DOHH2 (cell line): Measurements from ENCODE around the gene RNF213.
A peak's percentile ranks its signal among the peaks of the same experiment; 100 is the strongest.
"Not testable (repeated sequence)": the region's sequence is repeated elsewhere in the genome, so short reads cannot be mapped to it uniquely, and the experiment has no call there.

Experiments used
- H3F3A ChIP-seq: fragments of 200-600 bp; sonication (generic), shearing (Covaris generic); 2 replicates; pipeline ENCODE4 v1.6.0; 2016; ENCODE audit warnings: antibody characterized with exemption, mild to moderate bottlenecking; ENCODE audit not compliant: control insufficient read depth, insufficient read depth
- H3K27ac ChIP-seq: fragments of 200-600 bp; sonication (generic); 2 replicates; pipeline ENCODE4 v1.5.1; 2014; ENCODE audit warnings: low read depth, mild to moderate bottlenecking, low read length, moderate library complexity
- H3K27me3 ChIP-seq: fragments of 200-600 bp; sonication (generic); 2 replicates; pipeline ENCODE4 v1.6.1; 2014; ENCODE audit warnings: mild to moderate bottlenecking, low read length, mixed read lengths; ENCODE audit not compliant: control insufficient read depth
- H3K36me3 ChIP-seq: fragments of 200-600 bp; sonication (generic); 2 replicates; pipeline ENCODE4 v1.6.1; 2014; ENCODE audit warnings: mild to moderate bottlenecking, low read length, moderate library complexity, mixed read lengths; ENCODE audit not compliant: control insufficient read depth
- H3K4me1 ChIP-seq: fragments of 200-600 bp; sonication (generic); 2 replicates; pipeline ENCODE4 v1.6.1; 2014; ENCODE audit warnings: mild to moderate bottlenecking, low read length, mixed read lengths; ENCODE audit not compliant: control insufficient read depth
- H3K4me2 ChIP-seq: fragments of 200-600 bp; sonication (generic); 2 replicates; pipeline ENCODE4 v1.6.0; 2014; ENCODE audit warnings: mild to moderate bottlenecking, low read length, moderate library complexity
- H3K4me3 ChIP-seq: fragments of 200-600 bp; sonication (generic); 2 replicates; pipeline ENCODE4 v1.5.1; 2014; ENCODE audit warnings: mild to moderate bottlenecking, low read length, mixed read lengths
- H3K79me2 ChIP-seq: fragments of 200-600 bp; sonication (generic); 2 replicates; pipeline ENCODE4 v1.6.1; 2014; ENCODE audit warnings: mild to moderate bottlenecking, low read length, mixed read lengths; ENCODE audit not compliant: control insufficient read depth
- H3K9me2 ChIP-seq: fragments of 200-600 bp; sonication (generic); replicated peaks from 2 replicates; pipeline ENCODE4 v1.6.1; 2014; ENCODE audit warnings: mild to moderate bottlenecking, low read length, mixed read lengths; ENCODE audit not compliant: control insufficient read depth
- H3K9me3 ChIP-seq: fragments of 200-600 bp; sonication (generic); 2 replicates; pipeline ENCODE4 v1.6.1; 2014; ENCODE audit warnings: antibody characterized with exemption, low read length, mixed read lengths; ENCODE audit not compliant: control insufficient read depth, insufficient read depth
- H4K20me1 ChIP-seq: fragments of 200-600 bp; sonication (generic); 2 replicates; pipeline ENCODE4 v1.6.0; 2014; ENCODE audit warnings: low read depth, mild to moderate bottlenecking, antibody characterized with exemption, low read length, moderate library complexity; ENCODE audit not compliant: control insufficient read depth, insufficient read depth
- CTCF ChIP-seq: fragments of 200-600 bp; sonication (generic); IDR thresholded peaks from one replicate; pipeline ENCODE4 v1.5.1; 2014; ENCODE audit warnings: antibody characterized with exemption, mild to moderate bottlenecking, low read depth, low read length; ENCODE audit not compliant: poor library complexity, severe bottlenecking
- EZH2phosphoT487 ChIP-seq: fragments of 200-600 bp; sonication (generic); IDR thresholded peaks from 2 replicates; pipeline ENCODE4 v1.6.1; 2017; ENCODE audit warnings: borderline replicate concordance, mild to moderate bottlenecking, antibody characterized with exemption, low read length, moderate library complexity, mixed read lengths

RNF213 gene

GRCh38 chr17:80409626-80410025 lies 149.0 kb downstream of the RNF213 start:
- Histone ChIP-seq H3K4me1 (peaks cover 5% of the 10 kb centered on the region), H3K36me3 (no peaks in the 10 kb centered on the region), H3K27ac (no peak overlapping the region), H3F3A (no peaks in the 10 kb centered on the region), H3K9me2 (no peaks in the 10 kb centered on the region), H4K20me1 (no peaks in the 10 kb centered on the region), H3K27me3 (peaks cover 21% of the 10 kb centered on the region), H3K4me2 (no peak overlapping the region), H3K4me3 (no peak overlapping the region), H3K9me3 (no peaks in the 10 kb centered on the region), H3K79me2 (no peaks in the 10 kb centered on the region)
- TF ChIP-seq CTCF (no peak), EZH2phosphoT487 (no peak)

GRCh38 chr17:80410441-80411087 lies 149.9 kb downstream of the RNF213 start:
- H3K27me3 ChIP-seq: peaks cover 25% of the 10 kb centered on the region
- not testable (repeated sequence) for H3K27ac ChIP-seq, H3K79me2 ChIP-seq, H3K4me2 ChIP-seq, H3K4me3 ChIP-seq, H4K20me1 ChIP-seq, H3F3A ChIP-seq, H3K9me2 ChIP-seq, H3K36me3 ChIP-seq, H3K4me1 ChIP-seq, H3K9me3 ChIP-seq

DNA sequence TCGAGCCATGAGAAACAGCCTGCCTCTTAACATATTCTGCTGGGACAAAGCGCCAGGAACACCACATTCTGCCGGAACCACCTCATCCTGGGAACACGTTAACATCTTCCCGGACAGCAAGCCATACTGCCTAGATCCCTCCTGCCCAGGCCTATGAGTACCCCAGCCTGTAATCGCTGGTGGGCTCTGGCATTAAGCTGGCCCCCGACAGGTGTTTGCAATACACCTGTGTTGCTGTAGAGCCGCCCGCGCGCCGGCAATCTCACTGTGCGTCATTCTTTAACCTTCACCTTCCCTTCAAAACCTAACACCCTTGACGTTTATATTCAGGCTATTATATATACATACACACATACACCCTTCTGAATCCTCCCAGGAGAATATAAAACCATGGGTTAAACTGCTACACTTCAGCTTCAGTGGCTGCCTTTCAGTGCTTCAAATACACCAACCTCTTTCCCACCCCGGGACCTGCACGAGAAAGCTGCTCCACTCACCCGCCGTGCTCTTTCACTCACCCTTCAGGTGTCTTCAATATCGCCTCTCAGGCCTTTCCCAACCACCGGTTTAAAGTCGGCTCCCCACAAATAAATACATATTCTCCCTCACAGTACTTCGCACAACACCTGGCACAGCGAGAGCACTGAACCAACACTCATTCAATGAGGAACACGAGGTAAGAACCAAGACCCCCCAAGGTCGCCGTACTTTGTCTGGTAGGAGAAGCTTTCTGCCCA lies 153.3 kb downstream of the RNF213 start:
- H3K79me2 ChIP-seq: peaks cover 3% of the 10 kb centered on the region; the same call in 1 of the 2 replicates
- H3F3A ChIP-seq: no peaks in the 10 kb centered on the region
- no peak overlapping the region; the same call in 1 of the 2 replicates for H3K4me3 ChIP-seq
- H3K27me3 ChIP-seq: peaks cover 21% of the 10 kb centered on the region
- no peaks in the 10 kb centered on the region for H3K36me3 ChIP-seq
- peaks cover 16% of the 10 kb centered on the region for H3K4me1 ChIP-seq
- H3K9me2 ChIP-seq: no peaks in the 10 kb centered on the region
- no peak for TF ChIP-seq CTCF
- 0 out of 2 replicates have a peak, but pooled peaks have one; percentile 4 for TF ChIP-seq EZH2phosphoT487
- no peaks in the 10 kb centered on the region for H3K9me3 ChIP-seq
- no peaks in the 10 kb centered on the region for H4K20me1 ChIP-seq
- H3K27ac ChIP-seq: no peak overlapping the region
- H3K4me2 ChIP-seq: peak overlapping the region; percentile 100

- Histone ChIP-seq H3K9me3 (no peaks in the 10 kb centered on the region), H3K4me2 (peak overlapping the region; percentile 100), H3K36me3 (no peaks in the 10 kb centered on the region), H3K79me2 (peaks cover 3% of the 10 kb centered on the region; the same call in 1 of the 2 replicates), H3K4me3 (peak overlapping the region; percentile 99), H3K4me1 (peaks cover 16% of the 10 kb centered on the region), H4K20me1 (no peaks in the 10 kb centered on the region), H3K27me3 (peaks cover 21% of the 10 kb centered on the region), H3F3A (no peaks in the 10 kb centered on the region), H3K27ac (no peak overlapping the region), H3K9me2 (no peaks in the 10 kb centered on the region)
- TF ChIP-seq EZH2phosphoT487 (no peak; the same call in 1 of the 2 replicates), CTCF (no peak)
Observed at GRCh38 chr17:80414508-80414802, 153.8 kb downstream of the RNF213 start.
